ENCODE measurements around the gene UBA1.

DNA sequence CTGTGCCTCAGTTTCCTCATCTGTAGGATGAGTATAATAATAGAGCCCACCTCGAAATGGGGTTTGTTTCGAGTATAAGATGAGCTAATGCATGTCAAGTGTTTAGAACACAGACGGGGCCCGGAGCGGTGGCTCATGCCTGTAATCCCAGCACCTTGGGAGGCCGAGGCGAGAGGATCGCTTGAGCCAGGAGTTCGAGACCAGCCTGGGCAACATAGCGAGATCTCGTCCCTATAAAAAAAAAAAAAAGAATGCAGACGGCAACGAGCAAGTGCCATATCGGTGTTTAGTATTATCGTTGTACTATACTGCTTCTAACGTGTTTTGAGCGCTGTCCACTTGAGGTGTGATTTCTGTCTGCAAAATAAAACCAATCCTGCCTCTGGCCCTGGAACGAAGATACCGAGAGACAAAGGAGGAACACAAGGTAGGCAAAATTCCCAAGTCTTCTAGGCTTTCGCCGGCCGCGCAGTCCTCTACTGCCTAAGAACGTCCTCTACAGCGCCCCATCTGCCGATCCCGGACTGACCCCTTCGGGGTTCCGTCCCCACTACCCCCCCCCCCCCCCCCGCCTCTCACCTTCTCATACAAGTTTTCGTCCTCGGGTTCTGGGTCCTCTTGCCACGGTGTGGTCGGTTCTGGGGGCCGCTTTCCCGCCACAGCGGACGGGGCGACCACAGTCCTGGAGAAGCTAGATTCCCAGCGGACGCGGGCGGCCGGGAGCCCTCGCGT is 49.6 kb upstream of the UBA1 start:
- no peak for TF ChIP-seq POLR2A (IDR thresholded peaks at IDR 0.05)
- TF ChIP-seq, protein P1, sequence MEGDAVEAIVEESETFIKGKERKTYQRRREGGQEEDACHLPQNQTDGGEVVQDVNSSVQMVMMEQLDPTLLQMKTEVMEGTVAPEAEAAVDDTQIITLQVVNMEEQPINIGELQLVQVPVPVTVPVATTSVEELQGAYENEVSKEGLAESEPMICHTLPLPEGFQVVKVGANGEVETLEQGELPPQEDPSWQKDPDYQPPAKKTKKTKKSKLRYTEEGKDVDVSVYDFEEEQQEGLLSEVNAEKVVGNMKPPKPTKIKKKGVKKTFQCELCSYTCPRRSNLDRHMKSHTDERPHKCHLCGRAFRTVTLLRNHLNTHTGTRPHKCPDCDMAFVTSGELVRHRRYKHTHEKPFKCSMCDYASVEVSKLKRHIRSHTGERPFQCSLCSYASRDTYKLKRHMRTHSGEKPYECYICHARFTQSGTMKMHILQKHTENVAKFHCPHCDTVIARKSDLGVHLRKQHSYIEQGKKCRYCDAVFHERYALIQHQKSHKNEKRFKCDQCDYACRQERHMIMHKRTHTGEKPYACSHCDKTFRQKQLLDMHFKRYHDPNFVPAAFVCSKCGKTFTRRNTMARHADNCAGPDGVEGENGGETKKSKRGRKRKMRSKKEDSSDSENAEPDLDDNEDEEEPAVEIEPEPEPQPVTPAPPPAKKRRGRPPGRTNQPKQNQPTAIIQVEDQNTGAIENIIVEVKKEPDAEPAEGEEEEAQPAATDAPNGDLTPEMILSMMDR (IDR thresholded peaks at IDR 0.05): no peak

Measured in uterus (tissue), 2 donors.